Cardiac fibroblast (primary cell): ENCODE data around the gene GCC2.
"Not testable (repeated sequence)": the region's sequence is repeated elsewhere in the genome, so short reads cannot be mapped to it uniquely, and the experiment has no call there.

Experiments used
- DNase-seq, 2 donors: peaks; one replicate each; pipeline versions ENCODE4 v3.0.0 to v3.0.0-alpha.2; 2010; ENCODE audit warnings: low read depth in 2 of 2
- H3K4me3 ChIP-seq, 2 donors: replicated peaks in 1 of 2; 1 replicate in 1 of 2; 2 replicates in 1 of 2; pipeline ENCODE4 v1.5.1; 2011; ENCODE audit warnings: low read depth in 2 of 2, low read length in 2 of 2, mild to moderate bottlenecking in 2 of 2, moderate library complexity in 1 of 2
- CTCF ChIP-seq: IDR thresholded peaks from one replicate; pipeline ENCODE4 v1.5.1; 2011; ENCODE audit warnings: low read depth, mild to moderate bottlenecking, low read length, inconsistent platforms

GCC2 gene

GRCh38 chr2:108553209-108553919 lies 104.4 kb downstream of the GCC2 start:
- no peak for TF ChIP-seq CTCF
- no peak overlapping the region for H3K4me3 ChIP-seq
- peak in 1 of 2 donors; percentile 25 for DNase-seq

GRCh38 chr2:108554528-108554927 lies 105.5 kb downstream of the GCC2 start:
- no peak for DNase-seq
- H3K4me3 ChIP-seq = no peak overlapping the region
- no peak for TF ChIP-seq CTCF

GRCh38 chr2:108555572-108555971 lies 106.6 kb downstream of the GCC2 start:
- no peak for DNase-seq
- H3K4me3 ChIP-seq = no peak overlapping the region
- no peak for TF ChIP-seq CTCF

GRCh38 chr2:108556581-108556980 lies 107.6 kb downstream of the GCC2 start:
- not testable (repeated sequence) for H3K4me3 ChIP-seq, DNase-seq
